ENCODE results near the gene TMC5.

GRCh38 chr16:19377864-19378263 lies 39.8 kb upstream of the TMC5 start:
- TF ChIP-seq, protein P1, sequence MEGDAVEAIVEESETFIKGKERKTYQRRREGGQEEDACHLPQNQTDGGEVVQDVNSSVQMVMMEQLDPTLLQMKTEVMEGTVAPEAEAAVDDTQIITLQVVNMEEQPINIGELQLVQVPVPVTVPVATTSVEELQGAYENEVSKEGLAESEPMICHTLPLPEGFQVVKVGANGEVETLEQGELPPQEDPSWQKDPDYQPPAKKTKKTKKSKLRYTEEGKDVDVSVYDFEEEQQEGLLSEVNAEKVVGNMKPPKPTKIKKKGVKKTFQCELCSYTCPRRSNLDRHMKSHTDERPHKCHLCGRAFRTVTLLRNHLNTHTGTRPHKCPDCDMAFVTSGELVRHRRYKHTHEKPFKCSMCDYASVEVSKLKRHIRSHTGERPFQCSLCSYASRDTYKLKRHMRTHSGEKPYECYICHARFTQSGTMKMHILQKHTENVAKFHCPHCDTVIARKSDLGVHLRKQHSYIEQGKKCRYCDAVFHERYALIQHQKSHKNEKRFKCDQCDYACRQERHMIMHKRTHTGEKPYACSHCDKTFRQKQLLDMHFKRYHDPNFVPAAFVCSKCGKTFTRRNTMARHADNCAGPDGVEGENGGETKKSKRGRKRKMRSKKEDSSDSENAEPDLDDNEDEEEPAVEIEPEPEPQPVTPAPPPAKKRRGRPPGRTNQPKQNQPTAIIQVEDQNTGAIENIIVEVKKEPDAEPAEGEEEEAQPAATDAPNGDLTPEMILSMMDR (IDR thresholded peaks at IDR 0.05 in 4 of 5, conservative IDR thresholded peaks at IDR 0.05 in 1 of 5): no peak
- no peak for TF ChIP-seq POLR2A (IDR thresholded peaks at IDR 0.05)

All from gastrocnemius medialis (tissue), 4 donors.